Endothelial cell of umbilical vein (primary cell): ENCODE measurements around the gene CASKIN1. TPM values are rescaled to one million over a fixed set of nuclear protein-coding genes. Genes with fewer than 3 reads are reported as not detected.

Experiments used
- BruUV-seq: library from RNA; stranded (reverse); fragments of 400-500 nt; replicated peaks from 2 replicates; lab custom pipeline; 2021; lab: Mats Ljungman, UMichigan
- CTCF ChIA-PET: fragments of 300-600, 350-600 bp; sonication (Branson Sonifier 250); formaldehyde crosslinking; loops from one replicate; lab custom pipeline; 2021; ENCODE audit warnings: antibody characterized with exemption, inconsistent platforms; lab: Charles Lee
- POLR2A ChIA-PET: fragments of 300-600, 350-600 bp; sonication (Branson Sonifier 250); formaldehyde crosslinking; loops from one replicate; lab custom pipeline; 2021; ENCODE audit warnings: antibody characterized with exemption, inconsistent platforms; lab: Charles Lee
- DNase-seq: peaks from one replicate; pipeline ENCODE4 v3.0.0-alpha.2; 2011; ENCODE audit warnings: low read depth, low spot score
- FAIRE-seq: peaks from 2 replicates; lab custom pipeline; 2011; peaks lifted over from hg19 to GRCh38; lab: Jason Lieb, UNC
- H2AFZ ChIP-seq: 2 replicates; pipeline ENCODE4 v1.6.0; 2012; ENCODE audit warnings: low read depth, low read length, control low read depth, inconsistent platforms
- H3K27ac ChIP-seq: 2 replicates; pipeline ENCODE4 v1.5.1; 2011; ENCODE audit warnings: low read depth, mild to moderate bottlenecking, control low read depth, low read length, moderate library complexity; ENCODE audit not compliant: insufficient read depth
- H3K27me3 ChIP-seq, 2 experiments: 2 replicates each; pipeline versions ENCODE4 v1.6.0 to v1.6.1; 2011; ENCODE audit warnings: low read length in 2 of 2, mixed read lengths in 1 of 2; ENCODE audit not compliant: control insufficient read depth in 2 of 2, insufficient read depth in 2 of 2
- H3K36me3 ChIP-seq, 2 experiments: 2 replicates in 1 of 2; 3 replicates in 1 of 2; pipeline ENCODE4 v1.5.1; 2011; ENCODE audit warnings: low read length in 2 of 2, mild to moderate bottlenecking in 1 of 2, moderate library complexity in 1 of 2; ENCODE audit not compliant: control insufficient read depth in 2 of 2, insufficient read depth in 2 of 2; ENCODE audit errors: extremely low read depth in 1 of 2
- H3K4me1 ChIP-seq: 3 replicates; pipeline ENCODE4 v1.5.1; 2011; ENCODE audit warnings: mild to moderate bottlenecking, low read length; ENCODE audit not compliant: control insufficient read depth, insufficient read depth; ENCODE audit errors: extremely low read depth
- H3K4me2 ChIP-seq: 2 replicates; pipeline ENCODE4 v1.6.1; 2011; ENCODE audit warnings: low read length, control low read depth, mixed read lengths; ENCODE audit not compliant: insufficient read depth
- H3K4me3 ChIP-seq, 3 experiments: fragments of 200-600 bp in 1 of 3; sonication (generic), shearing (Covaris generic) in 1 of 3; replicated peaks in 1 of 3; 2 replicates each; pipeline ENCODE4 v1.5.1; 2011 to 2016; ENCODE audit warnings: control low read depth in 3 of 3, low read length in 3 of 3, mild to moderate bottlenecking in 2 of 3, inconsistent platforms in 1 of 3, low read depth in 1 of 3, moderate library complexity in 1 of 3; ENCODE audit not compliant: insufficient read depth in 1 of 3
- H3K79me2 ChIP-seq: 2 replicates; pipeline ENCODE4 v1.6.0; 2012; ENCODE audit warnings: low read length, inconsistent platforms; ENCODE audit not compliant: control insufficient read depth, insufficient read depth
- H3K9ac ChIP-seq: replicated peaks from 2 replicates; pipeline ENCODE3; 2011; ENCODE audit warnings: low read length, control low read depth; ENCODE audit not compliant: insufficient read depth; ENCODE audit errors: extremely low read depth
- H3K9me1 ChIP-seq: replicated peaks from 3 replicates; pipeline ENCODE4 v1.6.0; 2011; ENCODE audit warnings: mild to moderate bottlenecking, low read length; ENCODE audit not compliant: control insufficient read depth, insufficient read depth; ENCODE audit errors: extremely low read depth
- H3K9me3 ChIP-seq: replicated peaks from 2 replicates; pipeline ENCODE4 v1.5.1; 2012; ENCODE audit warnings: low read length, inconsistent platforms; ENCODE audit not compliant: control insufficient read depth, insufficient read depth
- H4K20me1 ChIP-seq: replicated peaks from 2 replicates; pipeline ENCODE3; 2011; ENCODE audit warnings: mild to moderate bottlenecking, low read length; ENCODE audit not compliant: control insufficient read depth, insufficient read depth; ENCODE audit errors: extremely low read depth
- CTCF ChIP-seq, 2 donors: IDR thresholded peaks; 1 replicate in 1 of 2; 2 replicates in 1 of 2; pipeline ENCODE4 v1.5.1; 2011; ENCODE audit warnings: low read length in 2 of 2, mild to moderate bottlenecking in 2 of 2, moderate library complexity in 2 of 2, control low read depth in 1 of 2, inconsistent platforms in 1 of 2, low read depth in 1 of 2; ENCODE audit not compliant: insufficient read depth in 1 of 2; ENCODE audit errors: extremely low read depth in 1 of 2
- EZH2 ChIP-seq: IDR thresholded peaks from 2 replicates; pipeline ENCODE4 v1.6.1; 2012; ENCODE audit warnings: borderline replicate concordance, low read depth, mild to moderate bottlenecking, moderate library complexity, low read length, inconsistent platforms; ENCODE audit not compliant: severe bottlenecking
- FOS ChIP-seq: IDR thresholded peaks from 2 replicates; pipeline ENCODE4 v1.6.1; 2011; ENCODE audit warnings: mild to moderate bottlenecking, low read length, moderate library complexity, borderline replicate concordance; ENCODE audit not compliant: insufficient read depth
- GATA2 ChIP-seq: IDR thresholded peaks from 2 replicates; pipeline ENCODE4 v1.7.0; 2011; ENCODE audit warnings: low read depth, mild to moderate bottlenecking, moderate library complexity, mixed read lengths, low read length; ENCODE audit not compliant: insufficient read length, insufficient read depth
- JUN ChIP-seq: IDR thresholded peaks from 2 replicates; pipeline ENCODE4 v1.6.1; 2011; ENCODE audit warnings: borderline replicate concordance, low read depth; ENCODE audit not compliant: insufficient read length, insufficient read depth
- MAX ChIP-seq: IDR thresholded peaks from 2 replicates; pipeline ENCODE4 v1.6.1; 2011; ENCODE audit not compliant: insufficient read depth, insufficient read length
- MYC ChIP-seq: IDR thresholded peaks from one replicate; pipeline ENCODE4 v1.6.1; 2011; ENCODE audit warnings: mild to moderate bottlenecking, low read depth, low read length
- POLR2A ChIP-seq: IDR thresholded peaks from 2 replicates; pipeline ENCODE4 v1.6.1; 2012; ENCODE audit warnings: low read depth, mild to moderate bottlenecking, control low read depth, low read length
- POLR2AphosphoS5 ChIP-seq: IDR thresholded peaks from 2 replicates; pipeline ENCODE4 v1.6.1; 2012; ENCODE audit warnings: low read depth, mild to moderate bottlenecking, control low read depth, low read length, moderate library complexity; ENCODE audit not compliant: insufficient read depth
- dilution Hi-C: fragments of 300-500 bp; cut with MboI; formaldehyde crosslinking; loops from one replicate; pipeline ENCODE4 v1.15.0; 2019; ENCODE audit warnings: low sequenced_read_pairs; ENCODE audit not compliant: extremely low pct_ligation_motif_present
- intact Hi-C: fragments of 100-400 bp; cut with micrococcal nuclease; formaldehyde crosslinking; loops from one replicate; pipeline ENCODE4 v1.10.0; 2022
- polyA plus RNA-seq, 4 experiments: library from polyadenylated mRNA; depleted of rRNA in 3 of 4; stranded (reverse) in 3 of 4; unstranded in 1 of 4; fragments of >200 nt; gene quantifications; 2 replicates each; pipeline versions ENCODE4 v1.2.1 to v1.2.3, GENCODE V29; 2011 to 2012; ENCODE audit warnings: missing spikeins in 1 of 4
- total RNA-seq: library from RNA; stranded (reverse); gene quantifications from 2 replicates; pipeline ENCODE4 v1.2.3, GENCODE V29; 2021

Gene CASKIN1
- total and polyA plus RNA-seq, 2 donors (not counting 3 experiments of a cell fraction or from before 2014, with no cell fraction given), result 0.11 to 0.58 TPM

- CTCF ChIA-PET, result interaction anchor here (1.6 kb wide), 1 partner anchor 35 kb away, joined by 8 read pairs; the partner anchor contains the start of gene ECI1
- H3K9ac ChIP-seq, result no peak overlapping the region
- no peak overlapping the region for H3K27ac ChIP-seq
- BruUV-seq, result no TSS peak
- no peak overlapping the region for H3K4me3 ChIP-seq
- no peak for TF ChIP-seq MYC
- no peak for TF ChIP-seq JUN
- TF ChIP-seq GATA2, result no peak
- no peak for TF ChIP-seq CTCF (IDR thresholded peaks at IDR 0.05; ENCODE audit: extremely low read depth in 1 of 2, insufficient read depth in 1 of 2, low read depth in 1 of 2, low read length in 2 of 2)
- TF ChIP-seq FOS, result no peak
- no peak for TF ChIP-seq POLR2A
- TF ChIP-seq POLR2AphosphoS5, result no peak
- no peak for TF ChIP-seq EZH2
- TF ChIP-seq MAX, result no peak
- intact Hi-C loops, result no loop called here
- no peaks in the 10 kb centered on the region for H3K9me1 ChIP-seq
- no peaks in the 10 kb centered on the region for H4K20me1 ChIP-seq
- H2AFZ ChIP-seq, result no peak overlapping the region
- no peaks in the 10 kb centered on the region for H3K36me3 ChIP-seq
- H3K4me2 ChIP-seq, result no peak overlapping the region
- no peaks in the 10 kb centered on the region for H3K27me3 ChIP-seq
- dilution Hi-C loops, result no loop called here
- FAIRE-seq (peak; percentile 60), DNase-seq (no peak)
- POLR2A ChIA-PET, result no interaction called here
- peaks cover 25% of the 10 kb centered on the region for H3K79me2 ChIP-seq
- no peaks in the 10 kb centered on the region for H3K9me3 ChIP-seq
- peaks cover 15% of the 10 kb centered on the region for H3K4me1 ChIP-seq
Observed at GRCh38 chr16:2216330-2216729, 19.9 kb upstream of the CASKIN1 start.
